NB4 (cell line): ENCODE measurements around the gene PLA2G6.

ENCODE experiments used
- DNase-seq: peaks from one replicate; pipeline ENCODE4 v3.0.0; 2010; ENCODE audit warnings: low read depth
- H3K4me3 ChIP-seq: one replicate; pipeline ENCODE4 v1.5.1; 2011; ENCODE audit warnings: mild to moderate bottlenecking, low read depth, low read length, moderate library complexity
- MYC ChIP-seq: IDR thresholded peaks from 2 replicates; pipeline ENCODE4 v1.6.1; 2011; ENCODE audit warnings: low read depth, low read length
- POLR2A ChIP-seq: IDR thresholded peaks from 2 replicates; pipeline ENCODE4 v1.6.1; 2011; ENCODE audit warnings: mild to moderate bottlenecking; ENCODE audit not compliant: insufficient read length; ENCODE audit errors: extremely low read depth
- TF ChIP-seq, protein P1 (sequence below): IDR thresholded peaks from one replicate; pipeline ENCODE4 v1.5.1; 2012; ENCODE audit warnings: low read depth, low read length
- TF ChIP-seq, protein P2 (sequence below): IDR thresholded peaks from 2 replicates; pipeline ENCODE4 v1.6.1; 2011; ENCODE audit warnings: low read depth, low read length

Gene PLA2G6

DNA sequence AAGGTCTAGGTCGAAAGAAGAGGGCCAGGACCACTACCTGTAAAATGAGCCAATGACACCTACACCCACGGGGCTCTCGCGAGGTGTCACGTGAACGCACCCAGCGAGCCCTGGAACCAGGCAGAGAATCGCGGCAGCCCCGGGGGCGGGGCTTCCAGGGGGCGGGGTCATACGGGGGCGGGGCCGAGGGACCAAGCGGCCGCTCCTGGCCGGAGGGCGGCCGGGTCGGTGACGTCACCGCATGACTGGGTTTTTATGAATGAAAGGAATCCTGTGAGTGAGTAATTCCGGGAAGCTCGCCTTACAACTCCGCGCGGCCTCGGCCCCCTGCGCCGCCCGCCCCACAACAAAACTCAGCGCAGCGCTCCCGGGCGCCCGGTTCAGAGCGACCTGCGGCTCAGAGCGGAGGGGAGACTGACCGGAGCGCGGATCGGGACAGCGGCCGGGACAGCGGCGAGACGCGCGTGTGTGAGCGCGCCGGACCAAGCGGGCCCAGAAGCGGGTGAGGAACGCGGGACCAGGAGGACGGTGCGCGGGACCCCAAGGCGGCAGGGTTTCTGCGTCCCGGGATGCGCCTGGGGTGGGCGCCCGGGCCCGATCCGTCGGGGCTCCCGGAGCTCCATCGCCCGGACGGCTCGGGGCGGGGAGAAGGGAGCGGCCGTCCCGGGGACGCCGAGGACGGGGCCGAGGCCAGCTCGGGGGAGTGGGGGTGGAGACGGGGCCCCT is 20.2 kb upstream of the PLA2G6 start, which contains the start of gene MAFF:
MAFF (plus strand) TSS at position 284 of the 726 bp plus-strand sequence. CDS start 11,860 bp downstream, outside the sequence.
- peak within 1 kb of the TSS; percentile 51 for H3K4me3 ChIP-seq
- peak; percentile 93 for DNase-seq
- TF ChIP-seq, protein P1, sequence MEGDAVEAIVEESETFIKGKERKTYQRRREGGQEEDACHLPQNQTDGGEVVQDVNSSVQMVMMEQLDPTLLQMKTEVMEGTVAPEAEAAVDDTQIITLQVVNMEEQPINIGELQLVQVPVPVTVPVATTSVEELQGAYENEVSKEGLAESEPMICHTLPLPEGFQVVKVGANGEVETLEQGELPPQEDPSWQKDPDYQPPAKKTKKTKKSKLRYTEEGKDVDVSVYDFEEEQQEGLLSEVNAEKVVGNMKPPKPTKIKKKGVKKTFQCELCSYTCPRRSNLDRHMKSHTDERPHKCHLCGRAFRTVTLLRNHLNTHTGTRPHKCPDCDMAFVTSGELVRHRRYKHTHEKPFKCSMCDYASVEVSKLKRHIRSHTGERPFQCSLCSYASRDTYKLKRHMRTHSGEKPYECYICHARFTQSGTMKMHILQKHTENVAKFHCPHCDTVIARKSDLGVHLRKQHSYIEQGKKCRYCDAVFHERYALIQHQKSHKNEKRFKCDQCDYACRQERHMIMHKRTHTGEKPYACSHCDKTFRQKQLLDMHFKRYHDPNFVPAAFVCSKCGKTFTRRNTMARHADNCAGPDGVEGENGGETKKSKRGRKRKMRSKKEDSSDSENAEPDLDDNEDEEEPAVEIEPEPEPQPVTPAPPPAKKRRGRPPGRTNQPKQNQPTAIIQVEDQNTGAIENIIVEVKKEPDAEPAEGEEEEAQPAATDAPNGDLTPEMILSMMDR = no peak
- peak; percentile 37 for TF ChIP-seq POLR2A
- TF ChIP-seq MYC = no peak
- TF ChIP-seq, protein P2, sequence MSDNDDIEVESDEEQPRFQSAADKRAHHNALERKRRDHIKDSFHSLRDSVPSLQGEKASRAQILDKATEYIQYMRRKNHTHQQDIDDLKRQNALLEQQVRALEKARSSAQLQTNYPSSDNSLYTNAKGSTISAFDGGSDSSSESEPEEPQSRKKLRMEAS = 0 out of 2 replicates have a peak, but pooled peaks have one; percentile 12

DNA sequence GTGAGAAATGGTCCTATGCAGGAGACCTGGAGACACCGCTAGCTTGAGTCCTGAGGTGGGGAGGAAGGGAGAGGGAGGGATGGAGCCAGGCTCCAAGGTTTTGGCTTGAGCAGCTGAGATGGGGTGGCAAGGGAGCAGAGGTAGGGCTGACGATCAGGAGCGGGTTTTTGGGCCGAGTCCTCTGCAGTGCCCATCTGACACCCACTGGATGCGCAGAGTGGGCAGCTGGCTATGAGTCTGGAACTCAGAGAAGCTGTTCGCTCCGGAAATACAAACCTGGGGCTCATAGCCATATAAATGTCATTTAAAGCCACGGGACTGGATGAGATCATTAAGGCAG is 19.7 kb upstream of the PLA2G6 start:
- no peak overlapping the region for H3K4me3 ChIP-seq
- DNase-seq = no peak
- TF ChIP-seq, protein P1 = no peak
- TF ChIP-seq, protein P2 = no peak
- no peak for TF ChIP-seq MYC
- TF ChIP-seq POLR2A = no peak

DNA sequence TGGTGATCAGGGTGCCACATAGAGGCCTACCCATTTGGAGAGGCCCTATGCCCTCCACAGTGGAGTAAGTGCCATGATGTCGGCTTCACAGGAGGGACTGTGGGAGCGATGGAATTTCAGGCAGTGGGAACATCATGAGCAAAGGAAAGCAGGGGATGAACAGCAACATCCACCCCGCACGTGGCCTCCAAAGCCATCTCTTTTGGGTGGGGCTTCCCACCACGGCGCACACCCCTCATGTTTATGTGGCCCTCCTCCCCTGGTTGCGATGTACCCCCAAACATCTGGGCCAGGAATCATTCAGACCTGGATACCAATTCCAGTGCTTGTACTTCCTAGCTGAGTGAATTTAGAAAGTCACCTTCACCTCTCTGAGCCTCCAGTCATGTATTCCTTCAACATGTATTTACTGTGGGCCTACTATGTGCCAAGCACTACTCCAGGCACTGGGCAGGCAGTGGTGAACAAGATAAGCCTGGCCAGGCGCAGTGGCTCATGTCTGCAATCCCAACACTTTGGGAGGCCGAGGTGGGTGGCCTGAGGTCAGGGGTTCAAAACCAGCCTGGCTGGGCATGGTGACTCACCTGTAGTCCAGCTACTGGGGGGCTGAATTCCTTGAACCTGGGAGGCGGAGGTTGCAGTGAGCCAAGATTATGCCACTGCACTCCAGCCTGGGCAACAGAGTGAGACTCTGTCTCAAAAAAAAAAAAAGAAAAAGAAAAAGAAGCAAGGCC is 18.4 kb upstream of the PLA2G6 start:
- DNase-seq = no peak
- no peak overlapping the region for H3K4me3 ChIP-seq
- no peak for TF ChIP-seq MYC
- TF ChIP-seq, protein P2 = no peak
- TF ChIP-seq POLR2A = no peak
- TF ChIP-seq, protein P1 = no peak

DNA sequence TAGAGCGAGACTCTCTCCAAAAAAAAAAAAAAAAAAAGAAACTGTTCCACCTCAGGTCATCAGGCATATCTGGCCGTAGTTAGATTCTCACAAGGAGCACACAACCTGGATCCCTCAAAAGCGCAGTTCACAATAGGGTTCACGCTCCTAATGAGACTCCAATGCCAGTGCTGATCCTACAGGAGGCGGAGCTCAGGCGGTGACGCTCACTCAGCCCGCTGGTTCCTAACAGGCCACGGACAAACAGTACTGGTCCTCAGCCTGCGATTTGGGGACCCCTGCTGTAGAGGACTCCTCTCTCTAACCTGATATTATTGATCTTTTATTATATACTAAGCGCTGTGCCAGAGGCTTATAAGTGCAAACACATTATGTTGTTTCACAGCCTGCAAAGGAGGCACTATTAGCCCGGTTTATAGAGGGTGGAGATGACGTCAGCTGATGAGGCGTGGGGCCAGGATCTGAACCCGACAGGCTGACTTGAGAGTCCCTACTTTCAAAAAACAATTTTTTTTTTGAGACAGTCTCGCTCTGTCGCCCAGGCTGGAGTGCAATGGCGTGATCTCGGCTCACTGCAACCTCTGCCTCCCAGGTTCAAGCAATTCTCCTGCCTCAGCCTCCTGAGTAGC is 15.3 kb upstream of the PLA2G6 start:
- TF ChIP-seq MYC = no peak
- TF ChIP-seq, protein P1 = no peak
- TF ChIP-seq, protein P2 = no peak
- TF ChIP-seq POLR2A = no peak
- H3K4me3 ChIP-seq = no peak overlapping the region
- DNase-seq = no peak

DNA sequence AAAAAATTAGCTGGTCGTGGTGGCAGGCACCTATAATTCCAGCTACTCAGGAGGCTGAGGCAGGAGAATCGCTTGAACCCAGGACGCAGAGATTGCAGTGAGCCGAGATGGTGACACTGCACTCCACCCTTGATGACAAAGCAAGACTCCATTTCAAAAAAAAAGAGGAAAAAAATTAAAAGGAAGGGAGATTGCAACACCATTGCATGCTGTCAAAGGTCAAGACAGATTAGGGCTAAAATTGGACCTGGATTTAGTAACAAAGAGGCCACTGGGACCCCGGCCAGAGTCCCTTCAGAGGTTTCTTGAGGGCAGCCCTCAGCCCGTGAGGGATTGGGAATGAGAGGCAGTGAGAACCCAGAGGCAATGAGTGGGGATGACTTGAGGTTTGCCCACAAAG is 11.9 kb upstream of the PLA2G6 start:
- peak; percentile 71 for DNase-seq
- no peak overlapping the region for H3K4me3 ChIP-seq
- TF ChIP-seq, protein P1 = no peak
- TF ChIP-seq MYC = no peak
- no peak for TF ChIP-seq POLR2A
- TF ChIP-seq, protein P2 = no peak
